HCT116 (cell line): ENCODE data around the gene GPD1L. TPM values are rescaled to one million over a fixed set of nuclear protein-coding genes. Genes with fewer than 3 reads are reported as not detected.

Experiments used
- ATAC-seq: fragments of 200-7000 bp; cut with Tn5 transposase; 2 replicates; pipeline ENCODE4 v1.9.1; 2020; ENCODE audit warnings: mild to moderate bottlenecking, moderate library complexity
- BruUV-seq: library from RNA; stranded (reverse); fragments of 400-500 nt; replicated peaks from 2 replicates; lab custom pipeline; 2021; lab: Mats Ljungman, UMichigan
- CTCF ChIA-PET: fragments of 300-600 bp; sonication (Branson Sonifier 250); formaldehyde crosslinking; loops from one replicate; lab custom pipeline; 2021; ENCODE audit warnings: antibody characterized with exemption; lab: Charles Lee
- POLR2A ChIA-PET: fragments of 300-600, 350-600 bp; sonication (Branson Sonifier 250); formaldehyde crosslinking; loops from one replicate; lab custom pipeline; 2021; ENCODE audit warnings: antibody characterized with exemption; lab: Charles Lee
- RAD21 ChIA-PET, 2 experiments: fragments of 300-600 bp; sonication (Branson Sonifier 250); formaldehyde crosslinking; loops; one replicate each; lab custom pipeline; 2023; ENCODE audit warnings: low total read pairs in 2 of 2; ENCODE audit not compliant: uncharacterized antibody in 2 of 2, unreplicated experiment in 2 of 2, low non-redundant PET in 1 of 2; lab: Charles Lee
- DNase-seq: peaks from one replicate; pipeline ENCODE4 v3.0.0-alpha.2; 2010; ENCODE audit warnings: low read depth, low spot score
- H2AFZ ChIP-seq: fragments of 200-600 bp; shearing (Covaris generic), sonication (generic); 2 replicates; pipeline ENCODE4 v1.6.1; 2017; ENCODE audit warnings: low read depth, mixed run types, mixed read lengths, antibody characterized with exemption, low read length; ENCODE audit not compliant: poor library complexity, severe bottlenecking
- H3K27ac ChIP-seq: 2 replicates; pipeline ENCODE4 v1.5.1; 2012; ENCODE audit warnings: low read depth, low read length
- H3K27me3 ChIP-seq: fragments of 200-600 bp; sonication (generic); 2 replicates; pipeline ENCODE4 v1.6.1; 2016; ENCODE audit warnings: mixed run types, low read length, mixed read lengths; ENCODE audit not compliant: insufficient read depth
- H3K36me3 ChIP-seq, 2 experiments: fragments of 200-500 bp in 1 of 2; fragments of 200-600 bp in 1 of 2; sonication (Bioruptor generic) in 1 of 2; sonication (generic) in 1 of 2; 2 replicates each; pipeline versions ENCODE4 v1.5.1 to v1.6.1; 2014 to 2016; ENCODE audit warnings: low read length in 2 of 2, inconsistent platforms in 1 of 2, mixed read lengths in 1 of 2, mixed run types in 1 of 2; ENCODE audit not compliant: insufficient read depth in 2 of 2, control insufficient read depth in 1 of 2
- H3K4me1 ChIP-seq, 2 experiments: fragments of 200-600 bp in 1 of 2; sonication (generic) in 1 of 2; 2 replicates each; pipeline versions ENCODE4 v1.5.1 to v1.6.1; 2012 to 2017; ENCODE audit warnings: low read length in 2 of 2, inconsistent platforms in 1 of 2, mild to moderate bottlenecking in 1 of 2, mixed read lengths in 1 of 2, mixed run types in 1 of 2, moderate library complexity in 1 of 2; ENCODE audit not compliant: insufficient read depth in 2 of 2, control insufficient read depth in 1 of 2
- H3K4me2 ChIP-seq: fragments of 200-600 bp; sonication (generic); 2 replicates; pipeline ENCODE4 v1.6.1; 2017; ENCODE audit warnings: mixed run types, low read length, mixed read lengths
- H3K4me3 ChIP-seq, 2 experiments: fragments of 200-600 bp in 1 of 2; sonication (generic) in 1 of 2; replicated peaks in 1 of 2; 2 replicates each; pipeline ENCODE4 v1.5.1; 2011 to 2016; ENCODE audit warnings: low read length in 2 of 2, control low read depth in 1 of 2, low read depth in 1 of 2, mild to moderate bottlenecking in 1 of 2, mixed read lengths in 1 of 2, mixed run types in 1 of 2
- H3K79me2 ChIP-seq: fragments of 200-600 bp; sonication (generic); 2 replicates; pipeline ENCODE4 v1.6.1; 2017; ENCODE audit warnings: mild to moderate bottlenecking, mixed run types, low read length, moderate library complexity, mixed read lengths; ENCODE audit not compliant: insufficient read depth
- H3K9ac ChIP-seq: fragments of 200-600 bp; sonication (generic); 2 replicates; pipeline ENCODE4 v1.6.1; 2016; ENCODE audit warnings: low read length, mixed read lengths
- H3K9me2 ChIP-seq: fragments of 200-600 bp; sonication (generic), shearing (Covaris generic); 2 replicates; pipeline ENCODE4 v1.6.1; 2017; ENCODE audit warnings: mixed run types, mild to moderate bottlenecking, moderate library complexity; ENCODE audit not compliant: insufficient read depth
- H3K9me3 ChIP-seq, 2 experiments: fragments of 200-500 bp in 1 of 2; fragments of 200-600 bp in 1 of 2; sonication (Bioruptor generic) in 1 of 2; sonication (generic) in 1 of 2; 2 replicates each; pipeline ENCODE4 v1.6.1; 2014 to 2017; ENCODE audit warnings: low read length in 2 of 2, mixed read lengths in 2 of 2, inconsistent platforms in 1 of 2, low read depth in 1 of 2, mild to moderate bottlenecking in 1 of 2, mixed run types in 1 of 2, moderate library complexity in 1 of 2; ENCODE audit not compliant: control insufficient read depth in 1 of 2, insufficient read depth in 1 of 2
- H4K20me1 ChIP-seq: fragments of 200-600 bp; sonication (generic), shearing (Covaris generic); 2 replicates; pipeline ENCODE4 v1.6.1; 2017; ENCODE audit warnings: mixed run types, mild to moderate bottlenecking, moderate library complexity; ENCODE audit not compliant: insufficient read depth
- JUND ChIP-seq: IDR thresholded peaks from 2 replicates; pipeline ENCODE4 v1.6.1; 2012
- SP1 ChIP-seq: IDR thresholded peaks from 2 replicates; pipeline ENCODE4 v1.6.1; 2012; ENCODE audit warnings: low read depth
- TCF7L2 ChIP-seq: IDR thresholded peaks from 2 replicates; pipeline ENCODE4 v1.7.0; 2011; ENCODE audit warnings: borderline replicate concordance, inconsistent platforms; ENCODE audit not compliant: insufficient read depth, insufficient read length; ENCODE audit errors: extremely low read depth
- ZFX ChIP-seq: fragments of 450-650 bp; IDR thresholded peaks from 2 replicates; pipeline ENCODE4 v1.6.1; 2017
- intact Hi-C: fragments of 100-400 bp; cut with micrococcal nuclease; formaldehyde crosslinking; loops from 2 replicates; pipeline ENCODE4 v1.10.0; 2022
- total RNA-seq: library from RNA; stranded (reverse); gene quantifications from one replicate; pipeline ENCODE4 v1.2.1, GENCODE V29; 2021; ENCODE audit not compliant: unreplicated experiment
- TF ChIP-seq, protein P1 (sequence below), 3 experiments: fragments of 200-600 bp in 1 of 3; sonication (generic) in 1 of 3; IDR thresholded peaks in 2 of 3; conservative IDR thresholded peaks in 1 of 3; 2 replicates each; pipeline ENCODE4 v1.5.1; 2012 to 2017; ENCODE audit warnings: low read depth in 2 of 3, low read length in 2 of 3, antibody characterized with exemption in 1 of 3, borderline replicate concordance in 1 of 3, control low read depth in 1 of 3, mild to moderate bottlenecking in 1 of 3, mixed read lengths in 1 of 3, mixed run types in 1 of 3, moderate library complexity in 1 of 3; ENCODE audit not compliant: insufficient read depth in 1 of 3
- TF ChIP-seq, protein P2 (sequence below): IDR thresholded peaks from 2 replicates; pipeline ENCODE4 v1.6.1; 2012
- TF ChIP-seq, protein P3 (sequence below): IDR thresholded peaks from 2 replicates; pipeline ENCODE4 v1.6.1; 2012; ENCODE audit warnings: low read depth

Gene GPD1L
- total RNA-seq, 1 experiment from 2014 or later: 21.9 TPM

DNA sequence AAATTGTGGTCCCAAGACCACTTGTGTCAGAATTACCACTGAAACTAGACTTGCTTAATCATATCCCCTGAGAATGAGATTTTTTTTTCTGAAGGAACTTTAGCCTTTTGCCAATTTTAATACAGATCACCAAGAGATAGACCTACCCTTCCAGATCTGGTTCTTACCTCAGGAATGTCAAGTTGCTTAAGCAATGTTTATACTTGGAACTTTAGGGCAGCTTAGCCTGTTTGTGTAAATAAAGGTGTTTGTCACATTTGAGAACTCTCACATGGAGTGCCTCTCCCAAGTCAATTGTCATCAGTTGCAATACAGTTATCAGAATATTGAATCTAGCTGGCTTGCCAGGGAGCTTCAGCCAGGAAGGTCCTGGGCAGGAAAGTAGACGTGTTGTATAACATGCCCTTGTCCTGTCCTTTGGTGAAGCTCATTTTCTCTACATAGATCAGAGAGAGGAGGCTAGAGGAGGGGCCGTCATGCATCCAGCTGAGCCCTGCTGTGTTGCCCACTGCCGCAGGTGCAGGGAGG is 3.9 kb downstream of the GPD1L start:
- CTCF ChIA-PET: no interaction called here
- POLR2A ChIA-PET: no interaction called here
- TF ChIP-seq JUND (no peak), SP1 (no peak), TCF7L2 (no peak), ZFX (no peak)
- TF ChIP-seq, protein P1, sequence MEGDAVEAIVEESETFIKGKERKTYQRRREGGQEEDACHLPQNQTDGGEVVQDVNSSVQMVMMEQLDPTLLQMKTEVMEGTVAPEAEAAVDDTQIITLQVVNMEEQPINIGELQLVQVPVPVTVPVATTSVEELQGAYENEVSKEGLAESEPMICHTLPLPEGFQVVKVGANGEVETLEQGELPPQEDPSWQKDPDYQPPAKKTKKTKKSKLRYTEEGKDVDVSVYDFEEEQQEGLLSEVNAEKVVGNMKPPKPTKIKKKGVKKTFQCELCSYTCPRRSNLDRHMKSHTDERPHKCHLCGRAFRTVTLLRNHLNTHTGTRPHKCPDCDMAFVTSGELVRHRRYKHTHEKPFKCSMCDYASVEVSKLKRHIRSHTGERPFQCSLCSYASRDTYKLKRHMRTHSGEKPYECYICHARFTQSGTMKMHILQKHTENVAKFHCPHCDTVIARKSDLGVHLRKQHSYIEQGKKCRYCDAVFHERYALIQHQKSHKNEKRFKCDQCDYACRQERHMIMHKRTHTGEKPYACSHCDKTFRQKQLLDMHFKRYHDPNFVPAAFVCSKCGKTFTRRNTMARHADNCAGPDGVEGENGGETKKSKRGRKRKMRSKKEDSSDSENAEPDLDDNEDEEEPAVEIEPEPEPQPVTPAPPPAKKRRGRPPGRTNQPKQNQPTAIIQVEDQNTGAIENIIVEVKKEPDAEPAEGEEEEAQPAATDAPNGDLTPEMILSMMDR (IDR thresholded peaks at IDR 0.05 in 2 of 3, conservative IDR thresholded peaks at IDR 0.05 in 1 of 3; ENCODE audit: borderline replicate concordance in 1 of 3, insufficient read depth in 1 of 3, low read depth in 2 of 3, low read length in 2 of 3): no peak
- TF ChIP-seq, protein P2, sequence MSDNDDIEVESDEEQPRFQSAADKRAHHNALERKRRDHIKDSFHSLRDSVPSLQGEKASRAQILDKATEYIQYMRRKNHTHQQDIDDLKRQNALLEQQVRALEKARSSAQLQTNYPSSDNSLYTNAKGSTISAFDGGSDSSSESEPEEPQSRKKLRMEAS: no peak
- TF ChIP-seq, protein P3, sequence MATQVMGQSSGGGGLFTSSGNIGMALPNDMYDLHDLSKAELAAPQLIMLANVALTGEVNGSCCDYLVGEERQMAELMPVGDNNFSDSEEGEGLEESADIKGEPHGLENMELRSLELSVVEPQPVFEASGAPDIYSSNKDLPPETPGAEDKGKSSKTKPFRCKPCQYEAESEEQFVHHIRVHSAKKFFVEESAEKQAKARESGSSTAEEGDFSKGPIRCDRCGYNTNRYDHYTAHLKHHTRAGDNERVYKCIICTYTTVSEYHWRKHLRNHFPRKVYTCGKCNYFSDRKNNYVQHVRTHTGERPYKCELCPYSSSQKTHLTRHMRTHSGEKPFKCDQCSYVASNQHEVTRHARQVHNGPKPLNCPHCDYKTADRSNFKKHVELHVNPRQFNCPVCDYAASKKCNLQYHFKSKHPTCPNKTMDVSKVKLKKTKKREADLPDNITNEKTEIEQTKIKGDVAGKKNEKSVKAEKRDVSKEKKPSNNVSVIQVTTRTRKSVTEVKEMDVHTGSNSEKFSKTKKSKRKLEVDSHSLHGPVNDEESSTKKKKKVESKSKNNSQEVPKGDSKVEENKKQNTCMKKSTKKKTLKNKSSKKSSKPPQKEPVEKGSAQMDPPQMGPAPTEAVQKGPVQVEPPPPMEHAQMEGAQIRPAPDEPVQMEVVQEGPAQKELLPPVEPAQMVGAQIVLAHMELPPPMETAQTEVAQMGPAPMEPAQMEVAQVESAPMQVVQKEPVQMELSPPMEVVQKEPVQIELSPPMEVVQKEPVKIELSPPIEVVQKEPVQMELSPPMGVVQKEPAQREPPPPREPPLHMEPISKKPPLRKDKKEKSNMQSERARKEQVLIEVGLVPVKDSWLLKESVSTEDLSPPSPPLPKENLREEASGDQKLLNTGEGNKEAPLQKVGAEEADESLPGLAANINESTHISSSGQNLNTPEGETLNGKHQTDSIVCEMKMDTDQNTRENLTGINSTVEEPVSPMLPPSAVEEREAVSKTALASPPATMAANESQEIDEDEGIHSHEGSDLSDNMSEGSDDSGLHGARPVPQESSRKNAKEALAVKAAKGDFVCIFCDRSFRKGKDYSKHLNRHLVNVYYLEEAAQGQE: no peak
- Histone ChIP-seq H3K4me3 (no peak overlapping the region), H3K9me2 (no peaks in the 10 kb centered on the region), H3K4me2 (no peak overlapping the region), H3K4me1 (peaks cover 0 to 14% of the 10 kb centered on the region in 2 experiments; a peak in 2 of 4 replicates), H3K27me3 (no peaks in the 10 kb centered on the region), H3K27ac (no peak overlapping the region), H3K9ac (no peak overlapping the region), H3K36me3 (no peaks in the 10 kb centered on the region), H4K20me1 (no peaks in the 10 kb centered on the region), H2AFZ (no peak overlapping the region), H3K9me3 (no peaks in the 10 kb centered on the region), H3K79me2 (peaks cover 7% of the 10 kb centered on the region)
- BruUV-seq: no TSS peak
- RAD21 ChIA-PET: no interaction called here
- intact Hi-C loops: no loop called here
- no peak for DNase-seq
- ATAC-seq: no peak
